Colonic mucosa (tissue), 4 donors: Measurements from ENCODE around the gene PPBP. TPM values are rescaled to one million over a fixed set of nuclear protein-coding genes. Genes with fewer than 3 reads are reported as not detected.

Experiments
- DNase-seq: peaks from one replicate; pipeline ENCODE4 v3.0.0-alpha.2; 2020
- H3K27ac ChIP-seq: fragments of 200-600 bp; one replicate; pipeline ENCODE4 v1.8.0; 2021
- H3K27me3 ChIP-seq: fragments of 200-600 bp; one replicate; pipeline ENCODE4 v1.8.0; 2021
- H3K36me3 ChIP-seq: fragments of 200-600 bp; one replicate; pipeline ENCODE4 v1.8.0; 2021
- H3K4me1 ChIP-seq: fragments of 200-600 bp; one replicate; pipeline ENCODE4 v1.8.0; 2021; ENCODE audit warnings: mild to moderate bottlenecking
- H3K4me3 ChIP-seq: fragments of 200-600 bp; one replicate; pipeline ENCODE4 v1.8.0; 2021
- H3K9ac ChIP-seq, 2 donors: one replicate each; pipeline ENCODE4 v1.7.0; 2013; ENCODE audit warnings: control low read depth in 2 of 2, low read depth in 2 of 2, low read length in 2 of 2
- H3K9me3 ChIP-seq: fragments of 200-600 bp; one replicate; pipeline ENCODE4 v1.8.0; 2021
- intact Hi-C: fragments of 100-400 bp; cut with DNase I; formaldehyde crosslinking; loops from one replicate; pipeline ENCODE4 v1.14.1; 2022
- total RNA-seq, 2 donors: library from RNA; stranded (reverse); fragmentation: NEBNext Ultra II Directional in 1 of 2; extraction: Animal tissue kit (Norgen Biotek cat#: 25700) in 1 of 2; gene quantifications; one replicate each; pipeline ENCODE4 v1.2.1, GENCODE V29; 2021
- TF ChIP-seq, protein P1 (sequence below): fragments of 200-600 bp; IDR thresholded peaks from one replicate; pipeline ENCODE4 v1.8.0; 2022; ENCODE audit warnings: antibody characterized with exemption, mild to moderate bottlenecking
- donor health status: healthy.
- donor health status: DM: no; HTN: no; CAD: no.
- donor health status: DM: no; HTN: no; CAD: no.

The PPBP gene
- total RNA-seq, 2 donors from 2014 or later: not detected

DNA sequence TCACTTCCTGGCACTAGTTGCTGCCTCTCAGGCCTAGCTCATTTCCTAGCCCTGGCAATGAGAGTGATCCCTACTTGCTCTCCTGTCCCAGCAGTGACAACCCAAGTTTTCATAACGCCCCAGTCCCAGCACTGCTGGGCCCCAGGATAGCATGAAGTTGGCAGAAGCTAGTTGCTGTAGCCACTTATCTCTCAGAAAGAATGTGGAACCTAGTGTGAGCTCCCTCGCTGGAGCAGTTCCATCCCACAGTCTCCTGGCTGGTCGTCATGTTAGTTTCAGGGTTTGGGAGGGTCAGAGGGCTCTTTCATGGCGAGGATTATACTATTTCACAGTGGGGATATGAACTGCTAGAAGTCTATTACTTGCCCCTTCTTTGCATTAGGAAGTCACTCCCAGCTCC lies 11.3 kb downstream of the PPBP start:
- Histone ChIP-seq H3K27ac (no peak overlapping the region), H3K36me3 (no peaks in the 10 kb centered on the region), H3K27me3 (no peaks in the 10 kb centered on the region), H3K4me1 (no peaks in the 10 kb centered on the region), H3K9me3 (no peaks in the 10 kb centered on the region), H3K4me3 (no peak overlapping the region), H3K9ac (no peak overlapping the region)
- TF ChIP-seq, protein P1, sequence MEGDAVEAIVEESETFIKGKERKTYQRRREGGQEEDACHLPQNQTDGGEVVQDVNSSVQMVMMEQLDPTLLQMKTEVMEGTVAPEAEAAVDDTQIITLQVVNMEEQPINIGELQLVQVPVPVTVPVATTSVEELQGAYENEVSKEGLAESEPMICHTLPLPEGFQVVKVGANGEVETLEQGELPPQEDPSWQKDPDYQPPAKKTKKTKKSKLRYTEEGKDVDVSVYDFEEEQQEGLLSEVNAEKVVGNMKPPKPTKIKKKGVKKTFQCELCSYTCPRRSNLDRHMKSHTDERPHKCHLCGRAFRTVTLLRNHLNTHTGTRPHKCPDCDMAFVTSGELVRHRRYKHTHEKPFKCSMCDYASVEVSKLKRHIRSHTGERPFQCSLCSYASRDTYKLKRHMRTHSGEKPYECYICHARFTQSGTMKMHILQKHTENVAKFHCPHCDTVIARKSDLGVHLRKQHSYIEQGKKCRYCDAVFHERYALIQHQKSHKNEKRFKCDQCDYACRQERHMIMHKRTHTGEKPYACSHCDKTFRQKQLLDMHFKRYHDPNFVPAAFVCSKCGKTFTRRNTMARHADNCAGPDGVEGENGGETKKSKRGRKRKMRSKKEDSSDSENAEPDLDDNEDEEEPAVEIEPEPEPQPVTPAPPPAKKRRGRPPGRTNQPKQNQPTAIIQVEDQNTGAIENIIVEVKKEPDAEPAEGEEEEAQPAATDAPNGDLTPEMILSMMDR: no peak
- intact Hi-C loops: no loop called here
- DNase-seq: no peak

DNA sequence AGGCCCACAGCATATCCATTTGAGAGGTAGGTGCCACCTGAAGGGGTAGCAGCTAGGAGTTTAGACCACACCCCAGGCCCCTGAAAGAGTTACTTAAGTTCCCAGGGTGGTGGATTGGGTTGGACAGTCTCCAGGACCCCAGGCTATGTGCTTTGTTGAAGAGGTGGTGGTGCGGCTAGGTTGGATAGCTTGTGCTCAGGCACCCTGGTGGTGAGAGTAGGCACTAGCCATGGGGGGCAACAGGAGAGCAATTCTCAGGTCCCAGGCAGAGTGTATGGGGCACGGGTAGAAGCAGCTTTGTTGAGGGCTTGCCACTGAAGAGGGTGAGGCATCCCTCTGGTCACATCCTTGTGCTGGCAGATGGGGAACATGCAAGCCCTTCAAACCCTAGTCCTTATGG lies 11.8 kb downstream of the PPBP start:
- DNase-seq: no peak
- Histone ChIP-seq H3K27me3 (no peaks in the 10 kb centered on the region), H3K9me3 (no peaks in the 10 kb centered on the region), H3K27ac (no peak overlapping the region), H3K36me3 (no peaks in the 10 kb centered on the region), H3K9ac (no peak overlapping the region), H3K4me3 (no peak overlapping the region), H3K4me1 (no peaks in the 10 kb centered on the region)
- intact Hi-C loops: no loop called here
- TF ChIP-seq, protein P1: no peak

DNA sequence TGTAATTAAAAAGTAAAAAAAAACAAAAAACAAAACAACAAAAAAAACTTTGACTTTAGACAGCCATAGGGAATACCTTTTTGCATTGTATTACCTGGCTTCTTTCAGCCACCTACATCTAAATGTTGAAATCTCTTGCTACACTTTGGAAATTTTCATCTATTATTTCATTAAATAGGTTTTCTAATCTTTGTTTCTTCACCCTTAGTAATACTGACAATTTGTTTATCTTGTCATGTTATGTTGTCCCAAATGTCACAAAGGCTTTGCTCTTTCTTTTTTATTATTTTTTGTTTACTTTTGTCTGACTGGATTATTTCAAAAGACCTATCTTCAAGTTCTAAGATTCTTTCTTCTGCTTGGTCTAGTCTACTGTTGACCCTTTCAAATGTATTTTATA lies 13.6 kb downstream of the PPBP start:
- TF ChIP-seq, protein P1: no peak
- DNase-seq: no peak
- no peaks in the 10 kb centered on the region for H3K4me1 ChIP-seq
- no peaks in the 10 kb centered on the region for H3K9me3 ChIP-seq
- no peaks in the 10 kb centered on the region for H3K36me3 ChIP-seq
- H3K9ac ChIP-seq: no peak overlapping the region
- no peaks in the 10 kb centered on the region for H3K27me3 ChIP-seq
- intact Hi-C loops: no loop called here
- no peak overlapping the region for H3K27ac ChIP-seq
- H3K4me3 ChIP-seq: no peak overlapping the region

DNA sequence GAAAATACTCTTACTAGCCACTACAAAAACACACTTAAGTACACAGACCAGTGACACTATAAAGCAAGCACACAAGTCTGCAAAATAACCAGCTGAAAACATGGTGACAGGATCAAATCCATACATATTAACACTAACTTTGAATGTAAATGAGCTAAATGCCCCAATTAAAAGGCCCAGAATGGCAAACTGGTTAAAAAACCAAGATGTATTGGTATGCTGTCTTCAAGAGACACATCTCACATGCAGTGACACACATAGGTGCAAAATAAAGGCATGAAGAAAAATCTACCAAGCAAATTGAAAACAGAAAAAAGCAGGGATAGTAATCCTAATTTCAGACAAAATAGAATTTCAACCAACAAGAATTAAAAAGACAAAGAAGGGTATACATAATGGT lies 17.0 kb downstream of the PPBP start:
- TF ChIP-seq, protein P1: no peak
- H3K4me1 ChIP-seq: no peaks in the 10 kb centered on the region
- no peak for DNase-seq

DNA sequence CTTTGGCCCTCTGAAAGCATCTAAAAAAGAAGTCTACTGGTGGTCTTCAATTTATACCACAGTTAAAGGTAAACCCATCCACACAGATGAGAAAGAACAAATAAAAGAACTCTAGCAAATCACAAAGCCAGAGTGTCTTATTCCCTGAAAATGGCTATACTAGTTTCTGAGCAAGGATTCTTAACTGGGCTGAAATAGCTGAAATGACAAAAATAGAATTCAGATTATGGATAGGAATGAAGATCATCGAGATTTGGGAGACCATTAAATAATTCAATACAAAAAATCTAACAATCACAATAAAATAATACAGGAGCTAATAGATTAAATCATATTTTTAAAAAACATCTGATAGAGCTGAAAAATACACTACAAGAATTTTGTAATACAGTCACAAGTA lies 18.0 kb downstream of the PPBP start:
- Histone ChIP-seq H3K4me1 (no peaks in the 10 kb centered on the region), H3K36me3 (no peaks in the 10 kb centered on the region), H3K9ac (no peak overlapping the region), H3K27ac (no peak overlapping the region), H3K27me3 (no peaks in the 10 kb centered on the region), H3K4me3 (no peak overlapping the region), H3K9me3 (no peaks in the 10 kb centered on the region)
- DNase-seq: no peak
- TF ChIP-seq, protein P1: no peak
- intact Hi-C loops: no loop called here

More for the DNA sequence above, 17.0 kb downstream of the PPBP start:
- H3K27ac ChIP-seq: no peak overlapping the region
- H3K4me3 ChIP-seq: no peak overlapping the region
- no peaks in the 10 kb centered on the region for H3K36me3 ChIP-seq
- no peak overlapping the region for H3K9ac ChIP-seq
- H3K9me3 ChIP-seq: no peaks in the 10 kb centered on the region
- intact Hi-C loops: no loop called here
- H3K27me3 ChIP-seq: no peaks in the 10 kb centered on the region

DNA sequence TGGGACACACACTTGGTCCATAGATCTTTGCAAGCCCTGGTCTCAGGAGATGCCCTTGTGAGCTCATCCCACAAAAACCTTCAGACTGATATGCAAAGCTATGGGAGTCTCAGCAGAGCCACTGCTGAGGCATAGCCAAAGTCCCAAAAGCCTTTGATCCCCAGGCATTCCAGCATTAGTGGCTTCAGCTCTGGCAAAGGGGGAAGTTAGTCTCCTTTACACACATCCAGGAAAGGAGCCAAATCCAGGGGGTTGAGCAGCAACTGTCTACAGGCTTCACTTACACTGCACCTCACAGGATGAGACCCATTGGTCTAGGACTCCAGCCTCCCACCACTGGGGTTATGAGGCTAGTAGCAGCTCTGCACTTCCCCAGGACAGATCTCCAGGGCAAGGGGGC lies 20.1 kb downstream of the PPBP start:
- H3K9me3 ChIP-seq: no peaks in the 10 kb centered on the region
- H3K27me3 ChIP-seq: no peaks in the 10 kb centered on the region
- no peak for DNase-seq
- no peaks in the 10 kb centered on the region for H3K36me3 ChIP-seq
- H3K4me1 ChIP-seq: no peaks in the 10 kb centered on the region
- no peak overlapping the region for H3K9ac ChIP-seq
- H3K4me3 ChIP-seq: no peak overlapping the region
- TF ChIP-seq, protein P1: no peak
- H3K27ac ChIP-seq: no peak overlapping the region
- intact Hi-C loops: no loop called here
